ENCODE data around the gene CCDC88C.
"Not testable (repeated sequence)": the region's sequence is repeated elsewhere in the genome, so short reads cannot be mapped to it uniquely, and the experiment has no call there.

The CCDC88C gene

GRCh38 chr14:91454580-91454979, 37.0 kb upstream of the CCDC88C start:
- DNase-seq (ENCODE audit: extremely low spot score) = no peak
- POLR2A ChIA-PET = interaction anchor here (1.0 to 1.2 kb wide), 2 partner anchors 8 to 31 kb away, joined by 3 to 8 read pairs; no protein-coding TSS in a partner anchor
- CTCF ChIA-PET = interaction anchor here (0.9 to 2.0 kb wide), 3 partner anchors 13 to 46 kb away, joined by 3 to 7 read pairs (median 3); partner anchors contain the start of gene CCDC88C
- TF ChIP-seq CTCF (IDR thresholded peaks at IDR 0.05; ENCODE audit: control extremely low read depth, extremely low read depth, low read depth, missing control alignments) = no peak

- TF ChIP-seq CTCF (IDR thresholded peaks at IDR 0.05; ENCODE audit: control extremely low read depth, extremely low read depth, low read depth, missing control alignments) = no peak
- CTCF ChIA-PET = interaction anchor here (0.9 to 2.0 kb wide), 4 partner anchors 14 to 167 kb away, joined by 3 to 7 read pairs (median 3); partner anchors contain the start of gene CCDC88C
- POLR2A ChIA-PET = interaction anchor here (1.0 kb wide), 1 partner anchor 9 kb away, joined by 3 read pairs; no protein-coding TSS in a partner anchor
- no peak for DNase-seq (ENCODE audit: extremely low spot score)
Observed at GRCh38 chr14:91454155-91454554, 36.5 kb upstream of the CCDC88C start.

- DNase-seq (ENCODE audit: extremely low spot score) = no peak
- no peak for TF ChIP-seq CTCF (IDR thresholded peaks at IDR 0.05; ENCODE audit: control extremely low read depth, extremely low read depth, low read depth, missing control alignments)
- ChIA-PET CTCF (interaction anchor here (0.8 to 2.0 kb wide), 5 partner anchors 14 to 167 kb away, joined by 3 to 7 read pairs (median 3); partner anchors contain the start of gene CCDC88C), POLR2A (interaction anchor here (1.0 kb wide), 1 partner anchor 9 kb away, joined by 3 read pairs; no protein-coding TSS in a partner anchor)
Observed at GRCh38 chr14:91453744-91454143, 36.1 kb upstream of the CCDC88C start.

GRCh38 chr14:91444335-91445020, 26.9 kb upstream of the CCDC88C start:
- no peak for DNase-seq (ENCODE audit: extremely low spot score)
- no peak for TF ChIP-seq CTCF (IDR thresholded peaks at IDR 0.05; ENCODE audit: control extremely low read depth, extremely low read depth, low read depth, missing control alignments)
- ChIA-PET POLR2A (no interaction called here), CTCF (interaction anchor here (5.7 kb wide), 1 partner anchor 18 kb away, joined by 23 read pairs; no protein-coding TSS in a partner anchor)

GRCh38 chr14:91439345-91439744, 21.7 kb upstream of the CCDC88C start:
- POLR2A ChIA-PET = no interaction called here
- CTCF ChIA-PET = interaction anchor here (1.3 to 1.6 kb wide), 2 partner anchors 13 to 116 kb away, joined by 3 to 5 read pairs; no protein-coding TSS in a partner anchor
- no peak for TF ChIP-seq CTCF (IDR thresholded peaks at IDR 0.05; ENCODE audit: control extremely low read depth, extremely low read depth, low read depth, missing control alignments)

GRCh38 chr14:91438845-91439244, 21.2 kb upstream of the CCDC88C start:
- DNase-seq (ENCODE audit: extremely low spot score) = no peak
- POLR2A ChIA-PET = no interaction called here
- no peak for TF ChIP-seq CTCF (IDR thresholded peaks at IDR 0.05; ENCODE audit: control extremely low read depth, extremely low read depth, low read depth, missing control alignments)
- CTCF ChIA-PET = interaction anchor here (1.3 to 1.6 kb wide), 2 partner anchors 14 to 115 kb away, joined by 3 to 5 read pairs; no protein-coding TSS in a partner anchor

More at GRCh38 chr14:91439345-91439744, 21.7 kb upstream of the CCDC88C start:
- no peak for DNase-seq (ENCODE audit: extremely low spot score)

GRCh38 chr14:91436266-91436665, 18.6 kb upstream of the CCDC88C start:
- DNase-seq (ENCODE audit: extremely low spot score); CTCF ChIA-PET; POLR2A ChIA-PET: not testable (repeated sequence)
